ENCODE measurements around the gene LMNTD1.

GRCh38 chr12:25521625-25522256 lies 31.3 kb downstream of the LMNTD1 start:
- TF ChIP-seq POLR2A (IDR thresholded peaks at IDR 0.05; ENCODE audit: low read depth, low read length): no peak
- TF ChIP-seq POLR2AphosphoS5 (IDR thresholded peaks at IDR 0.05; ENCODE audit: low read depth, low read length): no peak

Data from GM12892 (cell line).